ENCODE results near the gene DDX17.

The DDX17 gene

DNA sequence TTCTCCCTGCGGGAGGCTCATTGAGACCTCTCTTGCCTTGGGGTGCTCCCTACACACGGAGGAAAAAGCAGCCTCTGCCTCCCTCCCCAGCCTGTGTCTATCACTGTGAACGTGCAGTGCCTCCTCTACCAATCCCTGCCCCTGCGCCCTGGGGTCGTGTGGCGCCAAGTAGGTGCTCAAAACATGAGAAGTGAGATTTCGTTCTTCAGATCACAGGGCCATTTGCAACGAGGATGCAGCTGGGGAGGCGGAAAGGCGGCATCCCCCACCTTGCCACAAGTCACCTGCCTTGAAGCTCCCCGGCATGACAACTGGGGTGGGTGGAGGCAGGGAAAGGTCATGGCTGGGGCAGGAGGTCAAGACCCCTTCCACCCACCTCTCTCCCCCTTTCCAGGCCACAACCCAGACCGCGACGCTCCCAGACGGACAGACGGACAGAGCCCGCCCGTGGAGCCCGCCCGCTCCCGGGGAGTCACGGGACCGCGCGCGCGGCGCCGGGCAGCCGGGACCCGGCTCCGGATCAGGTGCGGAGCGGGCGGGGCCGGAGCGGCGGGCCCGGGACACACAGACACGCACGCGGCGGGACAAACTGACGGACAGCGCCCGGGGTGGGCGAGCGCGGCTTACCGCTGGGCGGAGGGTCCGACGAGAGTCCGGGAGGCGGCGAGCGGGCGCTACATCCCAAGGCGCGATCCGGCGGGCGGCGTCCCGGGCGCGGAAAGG is 51.6 kb downstream of the DDX17 start:
- no peak for DNase-seq (ENCODE audit: low read depth)
- TF ChIP-seq, protein P1, sequence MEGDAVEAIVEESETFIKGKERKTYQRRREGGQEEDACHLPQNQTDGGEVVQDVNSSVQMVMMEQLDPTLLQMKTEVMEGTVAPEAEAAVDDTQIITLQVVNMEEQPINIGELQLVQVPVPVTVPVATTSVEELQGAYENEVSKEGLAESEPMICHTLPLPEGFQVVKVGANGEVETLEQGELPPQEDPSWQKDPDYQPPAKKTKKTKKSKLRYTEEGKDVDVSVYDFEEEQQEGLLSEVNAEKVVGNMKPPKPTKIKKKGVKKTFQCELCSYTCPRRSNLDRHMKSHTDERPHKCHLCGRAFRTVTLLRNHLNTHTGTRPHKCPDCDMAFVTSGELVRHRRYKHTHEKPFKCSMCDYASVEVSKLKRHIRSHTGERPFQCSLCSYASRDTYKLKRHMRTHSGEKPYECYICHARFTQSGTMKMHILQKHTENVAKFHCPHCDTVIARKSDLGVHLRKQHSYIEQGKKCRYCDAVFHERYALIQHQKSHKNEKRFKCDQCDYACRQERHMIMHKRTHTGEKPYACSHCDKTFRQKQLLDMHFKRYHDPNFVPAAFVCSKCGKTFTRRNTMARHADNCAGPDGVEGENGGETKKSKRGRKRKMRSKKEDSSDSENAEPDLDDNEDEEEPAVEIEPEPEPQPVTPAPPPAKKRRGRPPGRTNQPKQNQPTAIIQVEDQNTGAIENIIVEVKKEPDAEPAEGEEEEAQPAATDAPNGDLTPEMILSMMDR (conservative IDR thresholded peaks at IDR 0.05; ENCODE audit: low read depth, low read length), result no peak
- no peak overlapping the region for H3K4me3 ChIP-seq (ENCODE audit: low read depth, low read length)

DNA sequence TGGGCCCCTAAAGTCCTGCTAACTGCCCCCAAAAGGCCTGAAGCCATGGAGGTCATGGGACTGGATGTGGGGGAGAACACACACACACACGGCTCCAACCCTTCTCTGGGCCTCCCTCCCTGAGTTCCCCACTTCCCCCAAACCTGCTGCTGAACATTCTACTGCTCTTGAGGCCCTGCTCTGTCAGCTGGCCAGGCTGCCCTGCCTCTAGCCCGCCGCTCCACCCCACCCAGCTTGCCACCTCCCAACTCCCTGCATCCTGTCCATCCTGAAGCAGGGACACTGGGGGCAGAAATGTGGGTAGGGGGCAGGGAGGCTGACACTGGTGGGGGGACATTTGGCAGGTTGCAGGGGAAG is 52.1 kb downstream of the DDX17 start:
- no peak for DNase-seq (ENCODE audit: low read depth)
- H3K4me3 ChIP-seq (ENCODE audit: low read depth, low read length), result no peak overlapping the region
- TF ChIP-seq, protein P1 (conservative IDR thresholded peaks at IDR 0.05; ENCODE audit: low read depth, low read length), result no peak

DNA sequence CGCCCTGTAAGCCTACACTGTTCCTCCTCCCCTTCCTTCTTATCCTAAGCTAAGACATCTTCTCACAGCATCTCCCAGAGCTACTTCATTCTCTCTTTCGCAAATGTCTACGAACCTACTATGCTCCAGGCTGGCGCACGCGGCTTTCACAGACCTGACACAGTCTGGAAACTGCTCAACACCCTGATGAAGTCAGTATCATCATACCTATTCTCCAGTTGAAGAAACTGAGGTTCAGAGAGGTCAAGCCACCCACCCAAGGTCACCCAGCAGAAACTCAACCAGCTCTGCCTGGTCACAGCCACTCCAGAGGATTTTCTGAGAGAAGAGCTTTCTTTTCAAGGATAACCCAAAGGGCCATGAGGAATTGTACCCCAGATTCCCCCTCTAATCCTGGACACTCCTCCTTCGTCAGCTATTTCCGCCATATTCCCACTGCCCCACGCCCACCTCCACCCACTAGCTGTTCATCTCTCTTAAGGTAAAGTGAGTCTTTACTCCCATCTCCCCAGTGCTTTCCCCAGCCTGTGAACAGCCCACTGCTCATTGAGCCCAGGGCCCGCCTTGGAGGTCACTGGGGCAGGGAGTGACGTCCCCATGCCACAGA is 52.9 kb downstream of the DDX17 start:
- H3K4me3 ChIP-seq (ENCODE audit: low read depth, low read length), result no peak overlapping the region
- TF ChIP-seq, protein P1 (conservative IDR thresholded peaks at IDR 0.05; ENCODE audit: low read depth, low read length), result no peak
- DNase-seq (ENCODE audit: low read depth), result no peak

DNA sequence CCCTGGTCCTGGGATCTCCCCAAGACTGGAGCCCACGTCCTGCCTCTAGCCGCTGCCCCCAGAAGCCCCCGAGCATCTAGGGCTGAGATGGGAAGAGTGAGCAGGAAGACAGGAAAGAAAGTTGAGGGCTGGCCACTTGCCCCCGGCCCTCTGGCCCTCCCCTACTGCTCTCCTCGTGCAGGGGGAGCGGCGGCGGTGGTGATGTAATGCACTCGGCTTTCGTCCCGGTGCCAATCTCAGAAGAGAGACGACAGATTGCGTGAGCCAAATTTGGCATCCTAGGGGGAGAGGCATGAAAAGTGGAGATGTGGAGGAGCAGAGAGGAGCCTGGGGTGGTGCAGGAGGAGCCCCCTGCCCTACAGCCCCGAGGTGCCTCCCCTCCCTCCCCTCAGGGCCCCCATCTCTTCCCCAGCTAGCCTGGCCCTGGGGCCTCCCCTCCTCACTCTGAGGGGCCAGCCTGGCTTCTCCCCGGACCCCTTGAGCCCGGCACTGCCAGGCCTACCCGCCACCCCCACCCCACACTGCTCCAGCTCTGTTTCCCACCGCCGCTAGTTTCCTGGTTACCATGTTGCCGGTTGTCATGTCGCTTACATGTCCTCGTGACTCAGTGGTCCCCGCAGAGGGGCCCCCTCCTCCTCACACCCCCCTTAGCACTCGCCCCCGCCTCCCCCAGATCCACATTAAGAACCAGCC is 53.6 kb downstream of the DDX17 start:
- H3K4me3 ChIP-seq (ENCODE audit: low read depth, low read length), result no peak overlapping the region
- TF ChIP-seq, protein P1 (conservative IDR thresholded peaks at IDR 0.05; ENCODE audit: low read depth, low read length), result no peak
- DNase-seq (ENCODE audit: low read depth), result no peak

DNA sequence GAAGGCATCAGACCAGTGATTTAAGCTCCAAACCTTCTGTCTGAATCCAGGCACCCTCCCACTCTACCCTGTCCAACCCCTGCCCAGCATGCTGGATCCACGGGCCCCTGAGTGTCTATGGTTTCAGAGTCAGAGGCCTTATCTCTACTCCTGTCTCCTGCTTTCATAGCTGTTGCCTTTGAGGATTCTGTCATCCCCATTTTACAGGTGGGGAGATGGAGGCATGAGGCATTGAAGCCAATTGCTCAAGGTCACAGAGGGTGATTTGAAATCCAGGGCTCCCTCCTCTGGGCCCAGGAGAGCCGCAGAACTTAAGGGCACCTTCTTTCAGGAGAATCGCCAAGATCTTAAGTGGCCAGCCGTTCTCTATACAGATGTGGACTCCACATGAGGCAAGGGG is 54.2 kb downstream of the DDX17 start:
- no peak for DNase-seq (ENCODE audit: low read depth)
- H3K4me3 ChIP-seq (ENCODE audit: low read depth, low read length), result no peak overlapping the region
- TF ChIP-seq, protein P1 (conservative IDR thresholded peaks at IDR 0.05; ENCODE audit: low read depth, low read length), result no peak

DNA sequence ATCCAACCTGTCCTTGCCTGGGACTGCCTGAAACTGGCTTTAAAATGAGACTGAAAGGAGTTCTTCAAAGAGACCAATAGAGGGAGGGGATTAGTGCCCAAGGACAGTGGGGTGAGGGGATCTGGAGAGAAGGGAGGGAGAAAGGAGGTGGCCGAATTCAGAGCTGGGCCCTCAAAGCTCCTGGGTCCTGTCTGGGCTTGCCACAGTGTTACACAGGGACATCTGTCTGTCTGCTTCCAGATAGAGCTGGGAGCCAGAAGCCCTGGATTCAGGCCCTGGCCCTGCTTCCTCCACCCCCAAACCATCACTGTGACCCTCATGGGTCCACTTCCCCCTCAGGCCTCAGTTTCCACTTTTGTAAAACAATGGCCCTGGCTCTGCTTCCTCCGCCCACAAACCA is 54.7 kb downstream of the DDX17 start:
- TF ChIP-seq, protein P1 (conservative IDR thresholded peaks at IDR 0.05; ENCODE audit: low read depth, low read length), result no peak
- DNase-seq (ENCODE audit: low read depth), result no peak

More for the DNA sequence above, 54.7 kb downstream of the DDX17 start:
- H3K4me3 ChIP-seq (ENCODE audit: low read depth, low read length), result no peak overlapping the region
